ENCODE results near the gene TMEM132A. TPM values are rescaled to one million over a fixed set of nuclear protein-coding genes. Genes with fewer than 3 reads are reported as not detected.
A peak's percentile ranks its signal among the peaks of the same experiment; 100 is the strongest.

The TMEM132A gene
- 1 to 10 TPM in 1 of 2 donors, under 1 TPM in 1; 0.71 to 1.4 TPM for total RNA-seq

- Mint-ChIP-seq H3K9me3 (no peaks in the 10 kb centered on the region), H3K27ac (no peak within 1 kb of the TSS), H3K36me3 (peaks cover 22 to 41% of the 10 kb centered on the region in 2 donors)
- ATAC-seq (peak; percentile 39 to 47), DNase-seq (ENCODE audit: low spot score in 2 of 2) (no peak)
Observed at GRCh38 chr11:60924110-60924905, at the start of gene TMEM132A. TSS of gene TMEM132A (plus strand) at chr11:60924460. CDS start at chr11:60924634, 174 bp downstream.

GRCh38 chr11:60875366-60876167 is 48.7 kb upstream of the TMEM132A start:
- H3K9me3 Mint-ChIP-seq: no peaks in the 10 kb centered on the region
- DNase-seq (ENCODE audit: low spot score in 2 of 2): peak in 1 of 2 donors; percentile 41
- ATAC-seq: no peak
- peaks cover 0 to under 1% of the 10 kb centered on the region in 2 donors for H3K36me3 Mint-ChIP-seq
- no peak overlapping the region for H3K27ac Mint-ChIP-seq

- H3K9me3 Mint-ChIP-seq: no peaks in the 10 kb centered on the region
- peak overlapping the region in 1 of 2 donors; percentile 85 for H3K27ac Mint-ChIP-seq
Observed at GRCh38 chr11:60876168-60876485, 48.1 kb upstream of the TMEM132A start.

GRCh38 chr11:60878245-60879101 is 45.8 kb upstream of the TMEM132A start:
- ATAC-seq (no peak), DNase-seq (ENCODE audit: low spot score in 2 of 2) (no peak)
- Mint-ChIP-seq H3K27ac (no peak overlapping the region), H3K9me3 (no peaks in the 10 kb centered on the region), H3K36me3 (peaks cover 0 to 5% of the 10 kb centered on the region in 2 donors)

More at GRCh38 chr11:60876168-60876485, 48.1 kb upstream of the TMEM132A start:
- peaks cover 0 to 5% of the 10 kb centered on the region in 2 donors for H3K36me3 Mint-ChIP-seq
- ATAC-seq (no peak), DNase-seq (ENCODE audit: low spot score in 2 of 2) (no peak)

GRCh38 chr11:60879104-60879503 is 45.2 kb upstream of the TMEM132A start:
- H3K27ac Mint-ChIP-seq: no peak overlapping the region
- H3K9me3 Mint-ChIP-seq: no peaks in the 10 kb centered on the region
- peaks cover 0 to 5% of the 10 kb centered on the region in 2 donors for H3K36me3 Mint-ChIP-seq
- ATAC-seq (no peak), DNase-seq (ENCODE audit: low spot score in 2 of 2) (no peak)

GRCh38 chr11:60879971-60880588 is 44.2 kb upstream of the TMEM132A start:
- no peak overlapping the region for H3K27ac Mint-ChIP-seq
- peaks cover 0 to 5% of the 10 kb centered on the region in 2 donors for H3K36me3 Mint-ChIP-seq
- DNase-seq (ENCODE audit: low spot score in 2 of 2) (no peak), ATAC-seq (no peak)
- no peaks in the 10 kb centered on the region for H3K9me3 Mint-ChIP-seq

- H3K9me3 Mint-ChIP-seq: no peaks in the 10 kb centered on the region
- peak overlapping the region in 1 of 2 donors; percentile 1 for H3K27ac Mint-ChIP-seq
- ATAC-seq: no peak
- peaks cover 0 to 5% of the 10 kb centered on the region in 2 donors for H3K36me3 Mint-ChIP-seq
- DNase-seq (ENCODE audit: low spot score in 2 of 2): no peak
Observed at GRCh38 chr11:60880643-60881282, 43.5 kb upstream of the TMEM132A start.

GRCh38 chr11:60887556-60887955 is 36.7 kb upstream of the TMEM132A start:
- ATAC-seq (peak; percentile 78 to 79), DNase-seq (ENCODE audit: low spot score in 2 of 2) (peak in 1 of 2 donors; percentile 24)
- Mint-ChIP-seq H3K27ac (no peak overlapping the region), H3K36me3 (peaks cover 3 to 9% of the 10 kb centered on the region in 2 donors), H3K9me3 (no peaks in the 10 kb centered on the region)

- H3K36me3 Mint-ChIP-seq: peaks cover 9% of the 10 kb centered on the region in 2 donors
- H3K27ac Mint-ChIP-seq: peak overlapping the region; percentile 3 to 12
- DNase-seq (ENCODE audit: low spot score in 2 of 2) (no peak), ATAC-seq (no peak)
- no peaks in the 10 kb centered on the region for H3K9me3 Mint-ChIP-seq
Observed at GRCh38 chr11:60889869-60890311, 34.4 kb upstream of the TMEM132A start.

GRCh38 chr11:60890696-60891095 is 33.6 kb upstream of the TMEM132A start:
- Mint-ChIP-seq H3K9me3 (no peaks in the 10 kb centered on the region), H3K27ac (no peak overlapping the region), H3K36me3 (peaks cover 13 to 17% of the 10 kb centered on the region in 2 donors)
- no peak for ATAC-seq
- no peak for DNase-seq (ENCODE audit: low spot score in 2 of 2)

- ATAC-seq (no peak), DNase-seq (ENCODE audit: low spot score in 2 of 2) (no peak)
- Mint-ChIP-seq H3K9me3 (no peaks in the 10 kb centered on the region), H3K36me3 (peaks cover 18% of the 10 kb centered on the region in 2 donors), H3K27ac (no peak overlapping the region)
Observed at GRCh38 chr11:60891103-60891741, 33.0 kb upstream of the TMEM132A start.

GRCh38 chr11:60895687-60896086 is 28.6 kb upstream of the TMEM132A start:
- peak overlapping the region in 1 of 2 donors; percentile 75 for H3K27ac Mint-ChIP-seq
- no peak for DNase-seq (ENCODE audit: low spot score in 2 of 2)
- peaks cover 25 to 33% of the 10 kb centered on the region in 2 donors for H3K36me3 Mint-ChIP-seq
- ATAC-seq: no peak
- H3K9me3 Mint-ChIP-seq: no peaks in the 10 kb centered on the region

- DNase-seq (ENCODE audit: low spot score in 2 of 2): no peak
- Mint-ChIP-seq H3K27ac (peak overlapping the region in 1 of 2 donors; percentile 44), H3K36me3 (peaks cover 30% of the 10 kb centered on the region in 2 donors), H3K9me3 (no peaks in the 10 kb centered on the region)
- ATAC-seq: no peak
Observed at GRCh38 chr11:60897496-60897895, 26.8 kb upstream of the TMEM132A start.

- Mint-ChIP-seq H3K27ac (peak overlapping the region in 1 of 2 donors; percentile 80), H3K36me3 (peaks cover 24 to 36% of the 10 kb centered on the region in 2 donors), H3K9me3 (no peaks in the 10 kb centered on the region)
- DNase-seq (ENCODE audit: low spot score in 2 of 2) (peak in 1 of 2 donors; percentile 41), ATAC-seq (peak; percentile 72 to 82)
Observed at GRCh38 chr11:60899046-60899936, 25.0 kb upstream of the TMEM132A start.
